GM18508 (cell line): Measurements from ENCODE around the gene BIK.
"Not testable (repeated sequence)": the region's sequence is repeated elsewhere in the genome, so short reads cannot be mapped to it uniquely, and the experiment has no call there.

Experiments
- ATAC-seq: cut with Tn5 transposase; IDR thresholded peaks from one replicate; pipeline ENCODE4 v1.9.1; 2021; ENCODE audit warnings: moderate number of reproducible peaks; ENCODE audit not compliant: insufficient read depth, unreplicated experiment

Gene BIK

DNA sequence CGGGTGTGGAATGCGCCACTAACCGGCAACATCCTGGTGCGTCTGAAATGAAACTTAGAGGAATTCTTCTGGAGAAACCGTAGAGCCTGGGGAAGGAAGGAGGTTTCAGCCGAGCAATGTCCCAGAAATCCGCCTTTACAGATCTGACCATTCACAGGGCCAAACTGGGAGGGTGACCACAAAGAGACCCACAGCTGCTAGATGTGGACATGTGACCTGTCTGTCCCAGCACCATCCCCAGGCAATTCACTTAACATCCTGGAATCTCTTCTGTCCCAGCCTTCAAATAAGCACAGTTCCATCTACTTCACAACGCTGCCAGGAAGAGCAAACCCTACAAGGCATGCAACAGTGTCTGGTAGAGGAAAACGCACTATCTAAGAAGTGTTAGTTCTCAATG lies 22.9 kb downstream of the BIK start:
- no peak for ATAC-seq

DNA sequence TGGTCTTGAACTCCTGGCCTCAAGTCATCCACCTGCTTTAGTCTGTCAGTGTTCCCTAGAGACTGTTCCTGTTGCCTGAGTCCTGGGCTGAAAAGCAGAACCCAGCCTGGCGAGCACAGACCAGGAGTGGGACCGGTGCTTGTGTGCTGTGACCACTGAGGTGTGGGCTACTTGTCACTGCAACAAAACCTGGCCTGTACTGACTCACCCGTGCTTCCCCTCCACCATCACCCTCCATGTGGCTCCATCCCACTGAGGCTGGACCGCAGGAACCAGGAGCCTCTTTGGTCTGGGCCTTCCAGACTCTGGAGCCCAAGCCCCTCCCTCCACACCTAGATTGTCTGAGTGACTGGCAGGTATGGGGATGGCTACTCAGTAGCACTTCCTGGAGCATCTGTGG lies 24.0 kb downstream of the BIK start:
- ATAC-seq = no peak

DNA sequence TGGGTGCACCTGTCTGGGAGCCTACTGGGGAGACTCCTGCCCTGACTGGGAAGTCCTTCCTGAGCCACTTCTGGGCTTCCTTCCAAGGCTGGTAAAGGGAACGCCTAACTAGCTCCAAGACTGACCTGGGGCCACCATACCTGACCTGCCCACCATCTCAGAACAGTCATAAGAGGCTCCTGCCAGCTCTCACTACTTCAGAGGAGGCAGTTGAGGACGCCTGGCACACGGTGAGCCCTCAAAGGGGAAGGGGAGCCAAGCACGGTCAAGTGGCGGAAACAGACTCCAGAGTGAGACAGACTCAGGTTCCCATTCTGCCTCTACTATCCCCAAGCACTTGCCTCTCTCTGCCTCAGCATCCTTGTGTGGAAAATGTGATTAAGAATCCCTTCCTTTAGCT lies 25.0 kb downstream of the BIK start:
- ATAC-seq = no peak

DNA sequence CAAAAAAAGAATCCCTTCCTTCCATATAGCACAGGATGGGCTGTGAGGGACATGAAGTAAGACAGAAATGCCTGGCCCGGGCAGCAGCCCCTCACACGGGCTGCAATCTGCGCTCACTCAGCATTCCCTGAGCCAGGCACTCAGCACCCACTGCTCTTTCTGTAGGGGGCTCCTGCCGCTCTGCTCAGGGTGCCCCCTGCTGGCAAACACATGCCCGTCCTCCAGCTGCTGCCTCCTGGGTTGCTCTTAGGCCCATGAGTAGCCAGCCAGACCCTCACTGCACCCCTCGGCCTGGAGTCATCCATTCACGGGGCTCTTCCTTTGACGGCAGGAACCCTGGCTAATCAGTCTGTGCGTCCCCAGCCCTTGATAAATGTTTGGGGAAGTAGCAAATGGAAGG lies 25.7 kb downstream of the BIK start:
- ATAC-seq = no peak

DNA sequence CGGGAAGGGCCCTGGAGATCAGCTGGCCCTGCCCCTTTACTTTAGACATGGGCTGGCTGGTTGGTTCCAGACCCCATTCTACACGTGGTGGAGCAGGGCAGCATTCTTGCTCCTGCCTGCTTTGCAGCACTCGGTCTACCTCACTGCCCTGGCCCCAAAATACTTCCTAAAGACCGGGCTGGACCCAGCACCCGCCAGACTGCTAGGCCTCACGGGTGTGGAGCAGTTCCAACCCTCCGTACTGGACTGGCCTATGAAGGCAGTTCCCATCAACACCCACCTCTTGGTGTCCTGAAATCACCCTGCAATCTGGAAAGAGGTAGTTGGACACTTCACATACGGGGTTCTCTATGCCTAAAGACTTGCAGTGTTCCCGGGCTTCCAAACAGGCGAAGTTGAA lies 26.3 kb downstream of the BIK start:
- ATAC-seq = no peak

DNA sequence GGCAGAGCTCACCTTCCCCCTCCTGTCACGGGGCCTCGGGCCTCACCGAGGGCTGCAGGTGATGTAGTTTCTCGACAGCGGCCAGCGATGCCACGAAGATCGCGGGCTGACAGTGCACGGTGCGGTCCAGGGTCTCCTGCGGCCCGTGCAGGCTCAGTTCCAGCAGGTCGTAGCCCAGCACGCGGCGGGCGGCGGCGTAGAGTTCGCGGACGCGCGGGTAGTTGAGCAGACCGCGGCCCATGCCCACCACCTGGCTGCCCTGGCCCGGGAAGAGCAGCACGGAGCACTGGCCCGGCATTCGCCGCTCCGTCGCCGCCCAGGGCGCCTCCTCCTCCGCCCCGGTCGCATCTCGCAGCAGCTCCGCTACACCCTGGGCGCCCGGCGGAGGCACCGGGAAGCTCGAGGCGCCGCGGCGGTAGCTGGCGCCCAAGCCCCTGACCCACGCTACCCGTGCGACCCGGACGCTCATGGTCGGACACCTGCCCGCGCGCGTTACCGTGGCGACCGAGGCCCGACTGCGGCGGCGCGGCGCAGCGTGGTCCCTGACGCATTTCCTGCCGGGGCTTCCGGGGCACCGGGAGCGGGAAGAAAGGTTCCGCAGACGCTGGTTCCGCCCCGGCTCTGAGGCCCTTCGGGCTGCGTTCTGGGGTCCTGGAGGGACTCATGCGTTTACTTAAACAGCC lies 32.5 kb downstream of the BIK start, which contains the start of gene MCAT:
TSS of gene MCAT (minus strand) at position 519 of the 683 bp plus-strand sequence. CDS start at position 469, 50 bp downstream.
- ATAC-seq = no peak

DNA sequence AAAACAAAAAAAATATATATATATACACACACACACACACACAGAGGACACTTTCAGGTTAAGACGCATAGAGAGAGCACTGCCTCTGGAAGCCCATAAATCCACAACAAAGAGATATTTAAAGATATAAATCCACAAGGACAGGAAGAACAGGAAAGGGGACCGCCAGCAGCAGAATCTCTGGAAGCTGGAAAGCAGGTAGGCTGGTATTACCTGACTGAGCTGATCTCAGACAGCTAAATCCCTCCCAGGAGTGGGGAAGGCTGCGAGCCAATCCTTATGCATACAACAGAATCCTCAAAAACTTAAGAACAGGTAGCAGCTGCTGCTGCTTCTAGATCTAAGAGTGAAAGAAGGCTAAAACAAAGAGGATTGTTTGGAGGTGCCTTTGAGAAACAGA lies 34.4 kb downstream of the BIK start:
- no peak for ATAC-seq

DNA sequence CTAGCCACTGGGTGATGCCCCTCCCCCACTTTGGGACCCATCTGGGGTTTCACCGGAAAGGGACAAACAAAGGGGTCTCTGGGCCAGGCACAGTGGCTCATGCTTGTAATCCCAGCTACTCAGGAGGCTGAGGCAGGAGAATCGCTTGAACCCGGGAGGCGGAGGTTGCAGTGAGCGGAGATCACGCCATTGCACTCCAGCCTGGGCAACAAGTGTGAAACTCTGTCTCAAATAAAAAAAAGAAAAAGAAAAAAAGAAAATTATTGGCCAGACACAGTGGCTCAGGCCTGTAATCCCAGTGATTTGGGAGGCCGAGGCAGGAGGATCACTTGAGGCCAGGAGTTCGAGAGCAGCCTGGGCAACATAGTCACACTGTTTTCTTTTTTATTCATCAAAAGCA lies 34.8 kb downstream of the BIK start:
- not testable (repeated sequence) for ATAC-seq

DNA sequence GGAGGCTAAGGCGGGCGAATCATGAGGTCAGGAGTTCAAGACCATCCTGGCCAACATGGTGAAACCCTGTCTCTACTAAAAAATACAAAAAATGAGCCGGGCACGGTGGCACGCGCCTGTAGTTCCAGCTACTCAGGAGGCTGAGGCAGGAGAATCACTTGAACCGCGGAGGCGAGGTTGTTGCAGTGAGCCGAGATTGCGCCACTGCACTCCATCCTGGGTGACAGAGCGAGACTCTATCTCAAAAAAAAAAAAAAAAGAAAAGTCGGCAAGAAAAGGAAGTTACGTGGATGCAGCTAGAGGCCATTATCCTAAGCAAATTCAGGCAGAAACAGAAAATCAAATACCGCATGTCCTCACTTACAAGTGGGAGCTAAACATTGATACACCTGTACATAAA lies 35.8 kb downstream of the BIK start:
- ATAC-seq = not testable (repeated sequence)

DNA sequence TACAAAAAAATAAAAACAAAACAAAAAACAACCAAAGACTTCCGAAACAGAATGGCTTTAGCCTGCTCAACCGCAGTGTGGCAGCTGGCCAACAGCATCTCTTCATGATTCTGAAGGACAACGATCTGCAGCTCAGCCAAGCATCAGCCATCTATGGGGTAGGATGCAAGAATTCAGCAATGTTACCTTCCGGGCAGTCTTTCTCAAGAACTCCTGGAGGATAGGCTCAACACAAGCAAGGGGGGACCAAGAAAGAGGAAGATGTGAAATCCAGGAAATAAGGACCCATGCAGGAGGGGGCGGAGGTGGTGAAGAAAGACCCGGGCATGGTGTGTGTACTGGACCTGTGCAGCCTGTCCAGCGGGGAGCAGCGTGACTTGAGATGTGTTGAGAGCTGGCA lies 37.3 kb downstream of the BIK start:
- ATAC-seq = no peak

DNA sequence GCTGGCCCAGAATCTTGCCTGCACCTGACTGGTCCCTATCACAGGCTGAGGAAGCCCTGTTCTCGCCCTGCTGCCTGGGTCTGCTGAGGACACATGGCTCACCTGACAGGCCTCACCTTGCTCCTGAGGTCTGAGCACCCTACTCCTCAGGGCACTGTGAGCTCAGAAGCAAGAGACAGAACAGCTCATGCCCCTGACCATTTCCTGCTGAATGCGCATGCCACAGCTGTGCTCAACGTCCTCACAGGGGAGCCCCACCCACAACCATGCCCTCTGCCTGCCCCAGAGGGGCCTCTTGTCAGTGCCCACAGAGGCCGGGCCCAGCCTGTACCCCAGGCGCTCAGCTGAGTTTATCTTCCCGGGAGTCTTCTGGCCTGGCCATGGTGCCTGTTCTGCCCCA lies 38.0 kb downstream of the BIK start:
- no peak for ATAC-seq

DNA sequence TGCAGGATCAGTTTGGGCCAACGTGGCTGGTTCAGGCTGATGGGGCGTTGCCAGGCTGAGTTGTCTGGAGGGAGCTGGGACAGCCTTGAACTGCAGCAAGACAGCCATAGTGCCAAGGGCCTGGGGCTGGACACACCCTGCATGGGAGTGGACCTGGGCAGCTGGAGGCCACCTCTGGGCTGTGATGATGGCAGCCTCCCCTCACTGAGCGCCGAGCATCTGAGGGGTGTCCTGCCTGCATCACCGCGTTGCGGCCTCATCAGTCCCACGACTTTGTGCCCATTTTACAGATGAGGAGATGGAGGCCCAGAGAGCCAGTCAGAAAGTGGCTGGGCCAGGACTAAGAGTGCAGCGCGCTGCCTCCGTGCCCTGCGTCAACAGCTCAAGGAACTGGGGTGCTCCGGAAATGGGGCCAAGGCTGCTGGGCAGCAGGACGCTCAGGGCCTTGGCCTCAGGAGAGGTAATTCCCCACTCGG lies 40.2 kb downstream of the BIK start:
- no peak for ATAC-seq

DNA sequence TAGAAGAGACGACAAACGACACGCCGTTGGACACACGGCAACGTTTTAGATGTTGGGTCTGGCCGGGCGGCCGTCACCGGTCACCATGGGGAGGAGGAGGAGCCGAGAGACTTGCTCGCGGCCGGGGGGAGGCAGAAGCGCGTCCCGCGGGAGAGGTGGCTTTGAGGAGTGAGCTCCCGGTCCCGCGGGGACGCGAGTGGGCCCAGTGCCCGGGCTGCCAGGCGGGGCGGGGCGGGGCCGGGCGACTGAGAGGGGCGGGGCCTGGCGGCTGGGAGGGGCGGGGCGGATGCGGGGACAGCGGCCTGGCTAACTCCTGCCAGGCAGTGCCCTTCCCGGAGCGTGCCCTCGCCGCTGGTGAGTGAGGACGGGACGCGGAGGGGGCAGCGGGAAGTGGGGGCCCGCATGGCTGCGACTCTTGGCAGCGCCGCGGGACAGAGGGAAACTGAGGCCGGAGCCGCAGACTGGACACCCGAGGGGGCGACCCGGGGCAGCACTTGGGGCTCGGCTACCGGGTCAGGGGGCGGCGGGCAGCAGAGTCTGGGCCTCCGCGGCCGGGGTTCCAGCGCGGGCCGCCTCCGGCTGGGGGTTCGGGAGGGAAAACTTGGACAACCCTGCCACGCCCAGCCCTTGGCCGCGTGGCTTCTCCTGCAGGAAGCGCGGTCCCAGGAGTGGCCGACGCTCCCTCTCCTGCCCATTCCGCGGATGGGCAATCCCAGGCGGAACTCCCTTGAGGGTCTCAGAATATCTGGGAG lies 40.9 kb downstream of the BIK start, which contains the start of gene TSPO:
TSS of gene TSPO (plus strand) at position 309 of the 752 bp plus-strand sequence. CDS start 7,680 bp downstream, outside the sequence.
- no peak for ATAC-seq

DNA sequence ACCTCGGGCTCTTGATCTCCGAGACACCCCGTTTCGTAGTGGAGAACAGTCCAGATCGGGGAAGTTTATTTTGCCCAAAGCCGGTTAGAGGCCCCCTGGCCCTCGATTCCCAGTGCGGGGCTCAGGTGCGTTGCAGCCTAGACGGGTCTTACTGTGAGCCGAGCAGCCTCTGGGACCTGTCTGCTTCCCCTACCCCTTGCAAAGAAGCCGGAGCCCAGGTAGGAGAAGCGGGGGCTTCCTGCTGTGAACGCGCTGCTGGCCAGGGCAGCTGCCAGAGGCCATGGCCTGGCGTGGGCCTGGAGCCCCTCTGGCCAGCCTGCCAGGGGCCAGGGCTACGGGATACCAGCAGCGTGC lies 41.4 kb downstream of the BIK start:
- ATAC-seq = no peak

DNA sequence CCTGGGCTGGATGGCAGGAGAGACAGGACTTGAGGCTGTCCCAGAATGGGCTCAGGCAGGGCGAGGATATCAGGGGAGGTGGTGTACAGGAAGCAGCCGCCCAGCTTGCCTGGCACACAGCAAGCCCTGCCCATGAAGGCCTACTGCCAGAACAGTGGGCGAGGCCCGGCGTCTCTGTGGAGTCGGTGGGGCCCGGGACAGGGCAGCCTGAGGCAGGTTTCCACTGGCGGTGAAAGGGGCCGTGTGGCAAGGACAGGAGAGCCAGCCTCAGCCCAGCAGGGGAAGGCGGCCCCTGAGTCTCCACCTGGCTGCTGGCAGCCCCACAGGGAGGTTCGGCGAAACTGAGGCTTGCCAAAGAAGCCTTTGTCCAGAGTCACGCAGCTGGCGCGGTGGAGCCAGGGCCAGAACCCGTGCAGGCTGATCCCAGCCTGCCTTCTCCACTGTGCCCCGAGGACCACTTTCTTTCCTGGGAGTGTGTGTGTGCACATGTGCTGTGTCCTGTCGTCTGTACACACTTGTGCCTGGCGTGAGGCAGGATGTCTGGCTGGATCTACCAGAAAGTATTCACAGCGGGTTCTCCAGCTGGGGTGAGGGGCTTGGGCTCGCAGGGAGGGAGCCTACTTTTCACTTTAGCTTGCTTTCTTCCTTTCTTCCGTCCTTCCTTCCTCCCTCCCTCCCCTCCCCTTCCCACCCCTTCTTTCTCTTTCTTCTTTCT lies 42.0 kb downstream of the BIK start:
- no peak for ATAC-seq

DNA sequence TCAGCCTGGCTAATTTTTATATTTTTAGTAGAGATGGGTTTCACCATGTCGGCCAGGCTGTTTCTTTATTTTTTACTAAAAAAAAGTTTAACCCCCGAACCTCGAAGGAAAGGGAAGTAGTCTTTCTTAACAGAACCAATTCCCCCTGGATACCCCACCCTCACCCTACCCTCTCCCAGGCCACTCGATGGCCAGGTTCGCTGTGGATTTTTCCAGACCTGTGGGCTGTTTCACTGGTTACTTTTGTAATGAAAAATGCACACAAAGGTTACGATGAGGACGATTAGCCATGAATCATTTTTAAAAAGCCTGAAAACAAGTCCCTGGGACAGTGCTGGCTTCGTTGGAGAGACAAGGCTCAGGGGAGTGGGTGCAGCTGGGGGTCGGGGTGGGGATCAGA lies 43.3 kb downstream of the BIK start:
- no peak for ATAC-seq

DNA sequence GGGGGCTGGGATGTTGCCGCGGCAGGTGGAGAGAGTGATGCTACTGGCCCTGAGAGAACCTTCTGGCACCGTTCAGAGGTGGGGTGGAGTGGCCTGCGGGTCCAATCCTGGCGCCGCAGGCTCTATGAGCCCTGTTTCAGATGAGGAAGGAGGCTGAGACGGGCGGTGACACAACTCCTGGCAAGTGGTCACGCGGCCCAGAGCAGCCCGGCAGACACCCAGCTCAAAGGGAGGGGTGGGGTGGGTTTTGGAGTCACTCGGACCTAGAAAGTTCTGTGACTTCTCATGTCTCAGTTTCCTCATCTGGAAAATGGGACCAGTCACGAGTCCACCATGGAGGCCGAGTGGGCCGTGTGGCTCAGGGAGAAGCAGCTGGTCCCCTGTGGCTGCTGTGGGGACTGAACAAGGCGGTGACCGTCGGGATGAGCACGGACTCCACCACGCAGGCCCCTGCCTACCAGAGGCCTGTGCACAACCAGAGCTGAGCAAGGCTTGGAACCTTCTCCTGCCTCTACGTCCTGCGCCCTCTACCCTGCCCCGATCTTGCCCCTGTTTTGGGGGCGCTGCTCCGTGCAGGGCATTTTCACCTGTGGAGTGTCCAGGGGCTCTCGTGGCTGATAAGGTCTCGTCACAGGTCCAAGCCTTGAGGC lies 44.5 kb downstream of the BIK start:
- no peak for ATAC-seq

DNA sequence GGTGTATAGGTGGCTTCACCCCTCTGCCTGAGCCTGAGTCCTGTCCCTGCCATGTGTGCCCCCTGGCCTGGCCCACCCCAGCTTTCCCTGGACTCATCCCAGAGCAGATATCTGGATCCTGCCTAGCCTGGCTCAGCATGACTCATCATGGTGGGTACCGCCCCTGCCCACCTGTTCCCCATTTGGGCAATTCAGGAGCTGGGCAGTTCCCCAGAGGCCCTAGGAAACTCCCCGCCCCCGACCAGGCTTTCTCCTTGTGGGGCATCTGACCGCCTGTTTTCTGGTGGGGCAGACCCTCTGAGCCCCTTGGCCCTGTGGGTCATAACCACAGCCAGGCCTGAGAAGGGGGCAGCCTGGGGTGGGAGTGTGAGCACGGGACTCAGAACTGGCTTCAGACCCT lies 45.2 kb downstream of the BIK start:
- no peak for ATAC-seq

DNA sequence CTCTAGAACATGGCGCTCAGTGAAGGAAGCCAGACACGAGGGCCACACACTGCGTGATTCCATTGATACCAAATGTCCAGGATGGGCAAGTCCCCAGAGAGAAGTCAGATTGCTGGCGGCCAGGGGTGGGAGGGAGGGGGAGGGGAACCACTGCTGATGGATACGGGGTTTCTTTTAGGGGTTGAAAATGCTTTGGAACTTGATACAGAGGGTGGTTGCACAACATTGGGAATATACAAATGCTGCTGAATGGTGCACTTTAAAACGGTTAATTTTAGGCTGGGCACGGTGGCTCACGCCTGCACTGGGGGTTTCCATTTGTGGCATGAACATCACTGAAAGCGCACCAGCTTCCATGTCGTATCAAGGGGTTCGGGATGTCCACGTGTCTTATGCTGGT lies 45.9 kb downstream of the BIK start:
- no peak for ATAC-seq

DNA sequence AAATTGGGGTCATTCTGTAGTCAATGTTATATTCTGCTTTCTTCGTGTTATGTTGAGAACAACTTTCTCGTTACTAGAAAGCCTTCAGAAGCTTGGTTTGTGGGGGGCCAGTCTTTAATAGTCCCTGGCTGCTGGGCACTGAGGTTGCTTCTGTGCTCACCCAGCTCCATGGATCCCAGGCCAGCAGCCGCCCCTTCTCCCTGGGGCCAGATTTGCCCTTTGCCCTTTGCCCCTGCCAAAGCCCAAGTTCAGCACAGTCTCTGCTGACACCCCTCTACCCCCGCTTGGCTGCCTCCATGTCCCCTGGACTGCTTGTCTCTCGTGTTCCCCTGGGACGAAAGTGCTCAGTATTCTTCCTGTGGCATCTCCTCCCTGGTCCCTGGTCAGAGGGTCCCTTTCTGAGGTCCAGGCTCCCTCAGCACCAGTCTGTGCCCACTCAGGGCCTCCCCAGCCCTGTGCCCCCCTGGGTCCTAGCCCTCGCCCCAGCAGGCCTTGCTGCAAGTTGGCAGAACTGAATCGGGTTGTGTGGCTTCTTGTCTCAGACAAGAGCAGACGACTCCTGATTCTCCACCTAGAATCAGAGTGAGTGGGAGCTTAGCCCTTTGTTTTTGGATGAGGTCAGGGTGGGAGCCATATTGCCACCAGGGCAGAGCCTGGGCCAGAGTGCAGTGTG lies 47.5 kb downstream of the BIK start:
- no peak for ATAC-seq
